ENCODE results near the gene BCR.

DNA sequence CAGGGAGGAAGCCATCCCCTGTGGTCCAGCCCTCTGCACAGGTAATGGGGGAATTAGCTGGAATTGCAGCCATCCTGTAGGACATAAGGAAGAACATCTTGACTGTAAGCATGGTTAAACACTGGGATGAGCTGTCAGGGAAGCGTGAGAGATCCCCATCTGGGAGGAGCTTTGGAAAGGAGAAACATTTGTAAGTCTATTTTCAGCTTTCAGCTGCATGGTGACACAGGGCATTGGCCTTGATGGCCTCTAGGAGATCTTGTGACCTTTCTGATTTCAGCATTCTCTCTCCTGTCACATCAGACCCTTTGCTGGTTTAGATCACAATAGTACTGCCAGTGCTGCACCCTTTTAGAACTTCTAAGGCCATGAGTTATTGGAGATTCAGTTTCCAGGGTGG is 47.1 kb downstream of the BCR start:
- TF ChIP-seq, protein P1, sequence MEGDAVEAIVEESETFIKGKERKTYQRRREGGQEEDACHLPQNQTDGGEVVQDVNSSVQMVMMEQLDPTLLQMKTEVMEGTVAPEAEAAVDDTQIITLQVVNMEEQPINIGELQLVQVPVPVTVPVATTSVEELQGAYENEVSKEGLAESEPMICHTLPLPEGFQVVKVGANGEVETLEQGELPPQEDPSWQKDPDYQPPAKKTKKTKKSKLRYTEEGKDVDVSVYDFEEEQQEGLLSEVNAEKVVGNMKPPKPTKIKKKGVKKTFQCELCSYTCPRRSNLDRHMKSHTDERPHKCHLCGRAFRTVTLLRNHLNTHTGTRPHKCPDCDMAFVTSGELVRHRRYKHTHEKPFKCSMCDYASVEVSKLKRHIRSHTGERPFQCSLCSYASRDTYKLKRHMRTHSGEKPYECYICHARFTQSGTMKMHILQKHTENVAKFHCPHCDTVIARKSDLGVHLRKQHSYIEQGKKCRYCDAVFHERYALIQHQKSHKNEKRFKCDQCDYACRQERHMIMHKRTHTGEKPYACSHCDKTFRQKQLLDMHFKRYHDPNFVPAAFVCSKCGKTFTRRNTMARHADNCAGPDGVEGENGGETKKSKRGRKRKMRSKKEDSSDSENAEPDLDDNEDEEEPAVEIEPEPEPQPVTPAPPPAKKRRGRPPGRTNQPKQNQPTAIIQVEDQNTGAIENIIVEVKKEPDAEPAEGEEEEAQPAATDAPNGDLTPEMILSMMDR (IDR thresholded peaks at IDR 0.05; ENCODE audit: insufficient read depth, low read length), result no peak
- TF ChIP-seq POLR2AphosphoS5 (IDR thresholded peaks at IDR 0.05; ENCODE audit: low read depth) (no peak), GABPA (IDR thresholded peaks at IDR 0.05; ENCODE audit: low read depth) (no peak), SPI1 (IDR thresholded peaks at IDR 0.05; ENCODE audit: borderline replicate concordance, low read depth) (no peak)
- TF ChIP-seq, protein P2, sequence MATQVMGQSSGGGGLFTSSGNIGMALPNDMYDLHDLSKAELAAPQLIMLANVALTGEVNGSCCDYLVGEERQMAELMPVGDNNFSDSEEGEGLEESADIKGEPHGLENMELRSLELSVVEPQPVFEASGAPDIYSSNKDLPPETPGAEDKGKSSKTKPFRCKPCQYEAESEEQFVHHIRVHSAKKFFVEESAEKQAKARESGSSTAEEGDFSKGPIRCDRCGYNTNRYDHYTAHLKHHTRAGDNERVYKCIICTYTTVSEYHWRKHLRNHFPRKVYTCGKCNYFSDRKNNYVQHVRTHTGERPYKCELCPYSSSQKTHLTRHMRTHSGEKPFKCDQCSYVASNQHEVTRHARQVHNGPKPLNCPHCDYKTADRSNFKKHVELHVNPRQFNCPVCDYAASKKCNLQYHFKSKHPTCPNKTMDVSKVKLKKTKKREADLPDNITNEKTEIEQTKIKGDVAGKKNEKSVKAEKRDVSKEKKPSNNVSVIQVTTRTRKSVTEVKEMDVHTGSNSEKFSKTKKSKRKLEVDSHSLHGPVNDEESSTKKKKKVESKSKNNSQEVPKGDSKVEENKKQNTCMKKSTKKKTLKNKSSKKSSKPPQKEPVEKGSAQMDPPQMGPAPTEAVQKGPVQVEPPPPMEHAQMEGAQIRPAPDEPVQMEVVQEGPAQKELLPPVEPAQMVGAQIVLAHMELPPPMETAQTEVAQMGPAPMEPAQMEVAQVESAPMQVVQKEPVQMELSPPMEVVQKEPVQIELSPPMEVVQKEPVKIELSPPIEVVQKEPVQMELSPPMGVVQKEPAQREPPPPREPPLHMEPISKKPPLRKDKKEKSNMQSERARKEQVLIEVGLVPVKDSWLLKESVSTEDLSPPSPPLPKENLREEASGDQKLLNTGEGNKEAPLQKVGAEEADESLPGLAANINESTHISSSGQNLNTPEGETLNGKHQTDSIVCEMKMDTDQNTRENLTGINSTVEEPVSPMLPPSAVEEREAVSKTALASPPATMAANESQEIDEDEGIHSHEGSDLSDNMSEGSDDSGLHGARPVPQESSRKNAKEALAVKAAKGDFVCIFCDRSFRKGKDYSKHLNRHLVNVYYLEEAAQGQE (IDR thresholded peaks at IDR 0.05; ENCODE audit: insufficient replicate concordance, low read depth), result no peak
